ENCODE results near the gene HIRIP3.

HIRIP3 gene

DNA sequence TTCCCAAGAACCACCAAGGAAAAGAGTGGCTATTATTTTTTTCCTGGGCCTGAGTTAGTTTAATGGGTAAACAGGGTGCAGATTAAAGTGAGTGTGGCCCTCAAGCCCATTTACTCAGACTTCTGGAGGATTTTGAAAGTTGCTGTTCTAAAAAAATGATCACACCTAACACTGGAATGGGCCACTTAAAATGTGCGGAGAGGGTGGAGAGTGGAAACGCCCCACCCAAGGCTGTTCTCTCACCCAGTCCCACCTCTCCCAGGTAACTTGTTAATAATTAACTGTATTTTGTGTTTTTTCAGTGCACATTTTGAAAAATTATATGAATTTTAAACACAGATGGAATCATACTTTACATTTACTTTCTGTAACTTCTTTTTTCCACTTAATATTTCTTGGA is 5.4 kb downstream of the HIRIP3 start:
- H2AFZ ChIP-seq (ENCODE audit: low read depth, low read length): no peak overlapping the region
- no peaks in the 10 kb centered on the region for H3K9me3 ChIP-seq (ENCODE audit: insufficient read depth, low read length, severe bottlenecking)
- peaks cover 11% of the 10 kb centered on the region for H4K20me1 ChIP-seq (ENCODE audit: insufficient read depth, low read length)
- peaks cover 16% of the 10 kb centered on the region for H3K79me2 ChIP-seq (ENCODE audit: insufficient read depth, low read length)
- ATAC-seq (ENCODE audit: insufficient read depth, low read depth) (no peak), DNase-seq (no peak)
- H3K4me3 ChIP-seq (ENCODE audit: low read depth in 1 of 2, low read length in 2 of 2): no peak overlapping the region
- H3K27ac ChIP-seq (ENCODE audit: low read length): no peak overlapping the region
- no peaks in the 10 kb centered on the region for H3K27me3 ChIP-seq (ENCODE audit: insufficient read depth, low read length, poor library complexity)
- peaks cover 19% of the 10 kb centered on the region for H3K4me1 ChIP-seq (ENCODE audit: insufficient read depth, low read length)
- H3K9ac ChIP-seq (ENCODE audit: low read depth, low read length): no peak overlapping the region
- H3K4me2 ChIP-seq (ENCODE audit: insufficient read depth, low read length): no peak overlapping the region
- H3K36me3 ChIP-seq (ENCODE audit: insufficient read depth, low read length): peaks cover 91% of the 10 kb centered on the region
- TF ChIP-seq EZH2 (IDR thresholded peaks at IDR 0.05; ENCODE audit: borderline replicate concordance, low read depth, low read length, severe bottlenecking): no peak
- no peak for TF ChIP-seq CTCF (IDR thresholded peaks at IDR 0.05; ENCODE audit: borderline replicate concordance, extremely low read depth, low read length, poor library complexity, severe bottlenecking)

DNA sequence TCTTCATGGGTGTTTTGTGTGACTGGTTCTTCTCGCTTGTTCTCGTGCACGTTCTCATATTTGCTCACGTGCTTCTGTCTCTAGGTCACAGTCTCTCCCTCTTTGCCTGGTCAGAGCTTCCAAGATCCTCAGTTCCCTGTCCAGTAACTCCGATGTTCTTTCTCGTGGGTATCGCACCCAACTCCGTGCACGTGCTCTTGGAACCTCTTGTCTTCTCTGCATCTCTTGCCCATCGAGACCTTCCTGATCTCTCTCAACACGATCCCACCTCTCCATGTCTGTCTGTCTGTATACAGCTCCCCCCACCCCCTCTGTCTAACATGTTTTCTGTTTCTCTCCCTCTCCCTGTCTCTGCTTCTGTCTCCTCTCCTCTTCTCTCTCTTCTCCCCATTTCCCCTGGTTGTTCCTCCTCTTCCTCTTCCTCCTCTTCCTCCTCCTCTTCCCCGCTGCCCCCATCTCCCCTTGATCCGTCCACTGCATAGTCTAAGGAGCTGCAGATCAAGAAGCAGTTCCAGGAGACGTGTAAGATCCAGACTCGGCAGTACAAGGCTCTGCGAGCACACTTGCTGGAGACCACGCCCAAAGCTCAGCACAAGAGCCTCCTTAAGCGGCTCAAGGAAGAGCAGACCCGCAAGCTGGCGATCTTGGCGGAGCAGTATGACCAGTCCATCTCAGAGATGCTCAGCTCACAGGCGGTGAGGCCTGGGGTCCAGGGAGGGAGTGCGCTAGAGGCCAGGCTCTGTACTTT is 6.1 kb downstream of the HIRIP3 start:
- H3K9me3 ChIP-seq (ENCODE audit: insufficient read depth, low read length, severe bottlenecking): no peaks in the 10 kb centered on the region
- peaks cover 8% of the 10 kb centered on the region for H3K79me2 ChIP-seq (ENCODE audit: insufficient read depth, low read length)
- DNase-seq (no peak), ATAC-seq (ENCODE audit: insufficient read depth, low read depth) (no peak)
- H3K4me1 ChIP-seq (ENCODE audit: insufficient read depth, low read length): peaks cover 12% of the 10 kb centered on the region
- no peak overlapping the region for H2AFZ ChIP-seq (ENCODE audit: low read depth, low read length)
- no peaks in the 10 kb centered on the region for H3K27me3 ChIP-seq (ENCODE audit: insufficient read depth, low read length, poor library complexity)
- H3K4me2 ChIP-seq (ENCODE audit: insufficient read depth, low read length): no peak overlapping the region
- H3K27ac ChIP-seq (ENCODE audit: low read length): no peak overlapping the region
- H3K36me3 ChIP-seq (ENCODE audit: insufficient read depth, low read length): peaks cover 99% of the 10 kb centered on the region
- H3K9ac ChIP-seq (ENCODE audit: low read depth, low read length): no peak overlapping the region
- H3K4me3 ChIP-seq (ENCODE audit: low read depth in 1 of 2, low read length in 2 of 2): no peak overlapping the region
- TF ChIP-seq EZH2 (IDR thresholded peaks at IDR 0.05; ENCODE audit: borderline replicate concordance, low read depth, low read length, severe bottlenecking) (no peak), CTCF (IDR thresholded peaks at IDR 0.05; ENCODE audit: borderline replicate concordance, extremely low read depth, low read length, poor library complexity, severe bottlenecking) (no peak)
- H4K20me1 ChIP-seq (ENCODE audit: insufficient read depth, low read length): peaks cover 14% of the 10 kb centered on the region

DNA sequence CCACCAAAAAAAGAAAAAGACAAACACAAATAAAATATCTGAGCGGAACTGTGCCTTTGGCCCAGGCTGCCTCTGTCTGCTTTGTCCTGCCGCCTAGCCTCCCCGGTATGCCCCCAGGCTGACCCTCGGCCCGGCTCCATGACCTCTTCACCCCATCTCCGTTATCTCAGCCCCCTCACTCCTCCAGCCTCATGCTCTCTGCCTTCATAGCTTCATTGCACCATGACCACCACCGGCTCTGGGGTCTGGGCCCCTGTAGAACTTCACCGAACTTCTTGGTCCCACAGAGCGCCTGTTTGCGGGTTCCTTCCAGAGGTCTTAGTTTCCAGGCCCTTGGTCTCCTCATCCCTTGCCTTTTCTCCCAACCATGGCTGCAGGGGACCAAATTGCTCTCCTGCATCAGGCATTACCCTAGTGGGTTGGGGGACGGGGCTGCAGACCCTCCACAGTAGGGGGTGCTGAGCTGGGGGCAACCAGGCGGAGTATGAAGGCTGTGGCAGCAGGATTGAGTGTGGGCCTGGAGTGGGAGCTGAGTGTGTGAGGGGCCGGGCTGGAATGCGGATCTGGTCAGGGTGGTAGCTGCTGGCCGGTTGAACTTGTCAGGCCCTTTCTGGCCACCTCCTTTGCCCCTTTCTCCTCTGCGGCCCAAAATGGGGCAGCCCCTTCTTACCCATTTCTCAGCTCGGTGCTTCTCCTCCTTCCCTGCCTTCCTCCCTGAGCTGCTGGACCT is 6.9 kb downstream of the HIRIP3 start:
- ATAC-seq (ENCODE audit: insufficient read depth, low read depth) (no peak), DNase-seq (no peak)
- Histone ChIP-seq H4K20me1 (ENCODE audit: insufficient read depth, low read length) (peaks cover 14% of the 10 kb centered on the region), H3K27me3 (ENCODE audit: insufficient read depth, low read length, poor library complexity) (no peaks in the 10 kb centered on the region), H3K4me1 (ENCODE audit: insufficient read depth, low read length) (peaks cover 4% of the 10 kb centered on the region; the same call in 1 of the 2 replicates), H3K4me3 (ENCODE audit: low read depth in 1 of 2, low read length in 2 of 2) (no peak overlapping the region), H3K36me3 (ENCODE audit: insufficient read depth, low read length) (peaks cover 100% of the 10 kb centered on the region), H3K79me2 (ENCODE audit: insufficient read depth, low read length) (peaks cover under 1% of the 10 kb centered on the region; the same call in 1 of the 2 replicates), H3K4me2 (ENCODE audit: insufficient read depth, low read length) (no peak overlapping the region), H2AFZ (ENCODE audit: low read depth, low read length) (no peak overlapping the region), H3K9ac (ENCODE audit: low read depth, low read length) (no peak overlapping the region), H3K9me3 (ENCODE audit: insufficient read depth, low read length, severe bottlenecking) (no peaks in the 10 kb centered on the region), H3K27ac (ENCODE audit: low read length) (no peak overlapping the region)
- TF ChIP-seq CTCF (IDR thresholded peaks at IDR 0.05; ENCODE audit: borderline replicate concordance, extremely low read depth, low read length, poor library complexity, severe bottlenecking): no peak
- TF ChIP-seq EZH2 (IDR thresholded peaks at IDR 0.05; ENCODE audit: borderline replicate concordance, low read depth, low read length, severe bottlenecking): no peak

All from DND-41 (cell line).